SK-N-SH treated with all-trans-retinoic acid at 6 μM for 48 hours (cell line): ENCODE results near the gene HIF1AN.

Experiments
- BACH2 ChIP-seq: fragments of 250-450 bp; sonication (Bioruptor Pico); IDR thresholded peaks from 2 replicates; pipeline ENCODE4 v1.9.0; 2021; ENCODE audit warnings: mild to moderate bottlenecking, borderline replicate concordance
- PATZ1 ChIP-seq: fragments of 250-450 bp; sonication (Bioruptor Pico); IDR thresholded peaks from 2 replicates; pipeline ENCODE4 v1.8.0; 2020; ENCODE audit warnings: mild to moderate bottlenecking, moderate library complexity, borderline replicate concordance
- PPARA ChIP-seq: fragments of 250-450 bp; sonication (Bioruptor Pico); IDR thresholded peaks from 2 replicates; pipeline ENCODE4 v1.5.0; 2020; ENCODE audit warnings: mild to moderate bottlenecking, borderline replicate concordance
- SNAI2 ChIP-seq: fragments of 250-450 bp; sonication (Bioruptor Pico); IDR thresholded peaks from 2 replicates; pipeline ENCODE4 v1.5.0; 2020; ENCODE audit warnings: mild to moderate bottlenecking, moderate library complexity
- TSHZ2 ChIP-seq: fragments of 250-450 bp; sonication (Bioruptor Pico); IDR thresholded peaks from 2 replicates; pipeline ENCODE4 v1.5.0; 2020; ENCODE audit warnings: mild to moderate bottlenecking, moderate library complexity
- ZFP3 ChIP-seq: fragments of 250-450 bp; sonication (Bioruptor Pico); IDR thresholded peaks from 2 replicates; pipeline ENCODE4 v1.5.0; 2020; ENCODE audit warnings: mild to moderate bottlenecking, moderate library complexity

GRCh38 chr10:100502926-100503494 is 32.7 kb upstream of the HIF1AN start:
- TF ChIP-seq ZFP3 (CRISPR knock-in tag) (no peak), PPARA (CRISPR knock-in tag) (no peak), TSHZ2 (no peak), BACH2 (CRISPR knock-in tag) (no peak), PATZ1 (CRISPR knock-in tag) (no peak), SNAI2 (no peak)
